Ovary (tissue), 9 donors: ENCODE measurements around the gene PPFIA2. TPM values are rescaled to one million over a fixed set of nuclear protein-coding genes. Genes with fewer than 3 reads are reported as not detected.
A peak's percentile ranks its signal among the peaks of the same experiment; 100 is the strongest.

Experiments used
- DNase-seq, 5 donors: peaks; one replicate each; pipeline ENCODE4 v3.0.0-alpha.2; 2019 to 2020
- H3K27ac ChIP-seq, 2 donors: fragments of 200-600 bp; one replicate each; pipeline versions ENCODE4 v1.5.1 to v1.8.0; 2019 to 2022
- H3K27me3 ChIP-seq: fragments of 200-600 bp; one replicate; pipeline ENCODE4 v1.8.0; 2022
- H3K36me3 ChIP-seq: fragments of 200-600 bp; sonication (generic); one replicate; pipeline ENCODE4 v1.5.1; 2019
- H3K4me1 ChIP-seq: one replicate; pipeline ENCODE4 v1.8.1; 2013; ENCODE audit warnings: mild to moderate bottlenecking, moderate library complexity; ENCODE audit not compliant: insufficient read depth
- H3K4me3 ChIP-seq: fragments of 200-600 bp; sonication (generic); one replicate; pipeline ENCODE4 v1.5.1; 2017
- H3K9me3 ChIP-seq, 2 donors: fragments of 200-600 bp in 1 of 2; sonication (generic) in 1 of 2; one replicate each; pipeline versions ENCODE4 v1.5.1 to v1.8.1; 2013 to 2019; ENCODE audit warnings: mild to moderate bottlenecking in 1 of 2, moderate library complexity in 1 of 2
- EP300 ChIP-seq: sonication (generic); formaldehyde crosslinking; IDR thresholded peaks from one replicate; pipeline ENCODE4 v1.6.1; 2017; ENCODE audit warnings: antibody characterized with exemption
- POLR2A ChIP-seq: fragments of 450-650 bp; IDR thresholded peaks from one replicate; pipeline ENCODE4 v1.6.1; 2017; ENCODE audit warnings: antibody characterized with exemption, mild to moderate bottlenecking, moderate library complexity
- WGBS, 3 donors: extraction: QIAGEN DNeasy Blood & Tissue Kit in 1 of 3; methylation state at CpG; one replicate each; pipeline versions ENCODE4 v1.1.5 to v1.1.7; 2013 to 2017; 5-methylcytosine and 5-hydroxymethylcytosine counted together
- intact Hi-C, 4 donors: fragments of 100-400 bp; cut with DNase I; formaldehyde crosslinking; loops; one replicate each; pipeline versions ENCODE4 v1.11.0 to v1.15.1; 2022 to 2023
- polyA plus RNA-seq, 2 donors: library from polyadenylated mRNA; stranded (reverse); fragments of 200-250 nt in 1 of 2; fragments of 350-450 nt in 1 of 2; fragmentation: Illumina TruSeq in 1 of 2; extraction: RNeasy Lipid Tissue Mini Kit (QIAGEN cat#74804) in 1 of 2; gene quantifications; one replicate each; pipeline ENCODE4 v1.2.3, GENCODE V29; 2013 to 2014
- total RNA-seq, 7 donors: library from RNA; depleted of rRNA in 2 of 7; stranded (reverse); fragments of >200 nt in 2 of 7; fragmentation: NEBNext Ultra II Directional in 3 of 7; extraction: Animal tissue kit (Norgen Biotek cat#: 25700) in 3 of 7; gene quantifications; one replicate each; pipeline versions ENCODE4 v1.1.0 to v1.2.4, GENCODE V29; 2016 to 2023
- TF ChIP-seq, protein P1 (sequence below), 3 donors: fragments of 450-650 bp in 2 of 3; fragments of 200-600 bp in 1 of 3; IDR thresholded peaks; one replicate each; pipeline versions ENCODE4 v1.5.1 to v1.8.0; 2016 to 2022; ENCODE audit warnings: antibody characterized with exemption in 3 of 3, mild to moderate bottlenecking in 1 of 3
- donor health status: DM: no; HTN: no; CAD: no; lungs with moderate emphysema.
- donor health status: DM: no; HTN: no; CAD: no.
- donor health status: Bipolar disorder and iron deficiency.
- donor health status: DM: yes; HTN: yes; CAD: no.
- donor health status: DM: no; HTN: no; CAD: no.
- donor health status: DM: yes; HTN: yes; CAD: no.

Gene PPFIA2
- total and polyA plus RNA-seq, 9 donors = 0.99 to 8.3 (median 3.4) TPM

DNA sequence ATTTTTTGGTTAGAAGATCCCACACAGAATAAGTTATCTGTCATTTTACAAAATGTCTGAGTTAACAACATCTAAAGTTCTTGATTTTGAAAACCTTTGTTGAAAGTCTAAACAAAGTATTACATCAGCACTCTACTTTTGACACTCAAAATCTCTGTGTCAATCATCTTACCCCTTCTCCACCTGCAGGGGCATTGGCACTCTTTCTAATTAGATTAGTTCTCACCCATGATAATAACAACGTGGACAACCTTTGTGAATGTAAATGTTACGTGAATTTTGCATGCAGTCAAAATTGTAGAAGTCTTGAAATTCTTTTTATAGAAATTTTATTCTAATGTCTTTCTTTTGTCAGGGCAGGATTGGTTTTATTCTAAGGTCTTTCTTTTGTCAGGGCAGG lies 33.5 kb upstream of the PPFIA2 start:
- no peak overlapping the region for H3K4me3 ChIP-seq
- TF ChIP-seq EP300 = no peak
- TF ChIP-seq, protein P1, sequence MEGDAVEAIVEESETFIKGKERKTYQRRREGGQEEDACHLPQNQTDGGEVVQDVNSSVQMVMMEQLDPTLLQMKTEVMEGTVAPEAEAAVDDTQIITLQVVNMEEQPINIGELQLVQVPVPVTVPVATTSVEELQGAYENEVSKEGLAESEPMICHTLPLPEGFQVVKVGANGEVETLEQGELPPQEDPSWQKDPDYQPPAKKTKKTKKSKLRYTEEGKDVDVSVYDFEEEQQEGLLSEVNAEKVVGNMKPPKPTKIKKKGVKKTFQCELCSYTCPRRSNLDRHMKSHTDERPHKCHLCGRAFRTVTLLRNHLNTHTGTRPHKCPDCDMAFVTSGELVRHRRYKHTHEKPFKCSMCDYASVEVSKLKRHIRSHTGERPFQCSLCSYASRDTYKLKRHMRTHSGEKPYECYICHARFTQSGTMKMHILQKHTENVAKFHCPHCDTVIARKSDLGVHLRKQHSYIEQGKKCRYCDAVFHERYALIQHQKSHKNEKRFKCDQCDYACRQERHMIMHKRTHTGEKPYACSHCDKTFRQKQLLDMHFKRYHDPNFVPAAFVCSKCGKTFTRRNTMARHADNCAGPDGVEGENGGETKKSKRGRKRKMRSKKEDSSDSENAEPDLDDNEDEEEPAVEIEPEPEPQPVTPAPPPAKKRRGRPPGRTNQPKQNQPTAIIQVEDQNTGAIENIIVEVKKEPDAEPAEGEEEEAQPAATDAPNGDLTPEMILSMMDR (IDR thresholded peaks at IDR 0.05) = no peak
- no peaks in the 10 kb centered on the region for H3K36me3 ChIP-seq
- no peak for DNase-seq
- no peaks in the 10 kb centered on the region for H3K9me3 ChIP-seq
- no peaks in the 10 kb centered on the region for H3K27me3 ChIP-seq
- H3K4me1 ChIP-seq = no peaks in the 10 kb centered on the region
- intact Hi-C loops = no loop called here
- WGBS, 3 donors = 68 to 80% (median 77%) methylated on average over 2 of the region's 2 CpGs
- H3K27ac ChIP-seq = no peak overlapping the region

DNA sequence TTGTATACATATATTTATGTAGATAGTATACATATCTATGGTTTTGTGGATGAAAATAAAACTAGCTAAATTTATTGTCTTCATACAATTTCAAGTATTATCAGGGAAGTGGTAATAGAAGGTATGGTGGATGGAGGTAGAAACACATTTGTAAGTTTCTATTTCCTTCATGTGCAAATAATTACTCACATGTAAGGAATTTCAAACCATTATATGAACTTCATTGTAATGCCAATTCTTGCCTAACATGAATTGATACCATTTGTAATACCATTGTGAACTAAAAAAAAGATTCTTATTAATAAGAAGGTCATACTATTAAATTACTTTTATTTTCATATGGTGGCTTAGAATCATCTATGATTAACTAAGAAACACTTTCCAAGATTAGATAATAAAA lies 20.1 kb upstream of the PPFIA2 start:
- no peaks in the 10 kb centered on the region for H3K9me3 ChIP-seq
- TF ChIP-seq EP300 = no peak
- TF ChIP-seq POLR2A = no peak
- TF ChIP-seq, protein P1 (IDR thresholded peaks at IDR 0.05) = no peak
- intact Hi-C loops = no loop called here
- H3K36me3 ChIP-seq = no peaks in the 10 kb centered on the region
- H3K27me3 ChIP-seq = no peaks in the 10 kb centered on the region
- no peak for DNase-seq
- H3K4me3 ChIP-seq = no peak overlapping the region
- H3K27ac ChIP-seq = no peak overlapping the region
- no peaks in the 10 kb centered on the region for H3K4me1 ChIP-seq

DNA sequence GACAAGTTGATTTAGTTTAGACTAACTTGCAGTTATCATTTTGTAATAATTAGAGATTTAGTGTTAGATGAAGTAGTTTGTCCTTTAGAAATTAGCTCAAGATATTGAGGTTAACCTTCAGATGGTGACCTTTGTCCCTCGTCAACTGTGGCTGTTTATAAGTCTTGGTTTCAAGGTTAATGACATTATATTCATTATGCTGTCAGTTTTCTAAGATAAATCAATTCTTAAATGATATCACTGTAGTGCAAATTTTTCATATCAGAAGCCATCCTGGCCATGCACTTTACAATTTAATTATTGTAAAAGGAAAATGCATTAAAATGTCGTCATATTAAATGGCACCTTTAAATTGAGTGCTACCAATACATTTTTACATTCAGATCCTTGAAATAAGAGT lies 19.6 kb upstream of the PPFIA2 start:
- intact Hi-C loops = no loop called here
- Histone ChIP-seq H3K4me3 (no peak overlapping the region), H3K9me3 (no peaks in the 10 kb centered on the region), H3K27ac (no peak overlapping the region), H3K27me3 (no peaks in the 10 kb centered on the region), H3K36me3 (no peaks in the 10 kb centered on the region), H3K4me1 (no peaks in the 10 kb centered on the region)
- no peak for TF ChIP-seq EP300
- no peak for TF ChIP-seq POLR2A
- TF ChIP-seq, protein P1 (IDR thresholded peaks at IDR 0.05) = no peak
- WGBS, 3 donors = 69 to 71% (median 70%) methylated on average over 2 of the region's 2 CpGs
- DNase-seq = no peak

DNA sequence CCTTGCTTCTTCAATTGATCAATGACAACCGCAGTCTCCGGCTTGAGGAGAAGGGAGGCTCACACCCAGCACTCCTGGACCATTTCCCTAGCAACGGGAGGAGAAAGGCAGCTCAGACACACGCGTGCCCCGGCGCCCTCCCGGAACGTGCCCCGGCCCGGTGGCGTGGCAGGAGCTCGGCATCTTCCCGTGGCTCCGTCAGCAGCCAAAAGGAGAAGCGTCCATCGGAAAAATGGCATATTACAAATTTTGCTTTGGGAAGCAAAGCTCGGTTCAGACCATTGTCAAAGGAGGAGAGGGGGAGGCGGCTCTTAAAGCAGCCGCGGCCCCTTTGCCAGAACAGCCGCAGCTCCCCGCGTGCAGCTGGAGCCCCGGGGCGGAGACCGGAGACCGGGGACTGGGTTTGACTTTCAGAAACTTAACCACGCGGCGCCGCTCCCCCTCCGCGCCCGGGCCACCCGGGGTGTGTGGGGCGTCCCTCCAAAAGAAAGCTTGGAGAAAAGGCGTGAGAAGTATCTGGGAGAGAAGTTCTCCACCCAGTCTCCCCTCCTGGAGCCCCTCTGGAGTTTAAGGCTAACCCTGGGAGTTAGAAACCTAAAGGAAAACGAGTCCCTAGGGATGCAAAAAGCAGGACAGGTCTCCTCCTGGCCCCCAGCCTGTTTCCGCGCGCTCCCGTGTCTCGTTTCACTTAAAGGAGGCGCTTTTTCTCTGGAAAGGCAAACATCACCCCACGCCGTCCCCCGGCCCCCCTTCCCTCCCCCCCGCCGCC lies 545 bp downstream of the PPFIA2 start:
- intact Hi-C loops = no loop called here
- Histone ChIP-seq H3K27me3 (no peaks in the 10 kb centered on the region), H3K4me3 (peak overlapping the region; percentile 28), H3K36me3 (no peaks in the 10 kb centered on the region), H3K9me3 (no peaks in the 10 kb centered on the region), H3K4me1 (no peaks in the 10 kb centered on the region), H3K27ac (no peak overlapping the region)
- TF ChIP-seq, protein P1 (IDR thresholded peaks at IDR 0.05) = no peak
- TF ChIP-seq POLR2A (no peak), EP300 (no peak)
- 0 to 1% (median 0%) methylated on average over 50 of the region's 50 CpGs for WGBS, 3 donors
- DNase-seq = peak in 3 of 5 donors; percentile 15 to 33 (median 21)
